KMS-11 (cell line): ENCODE results near the gene AXL.

Experiments used
- H2AFZ ChIP-seq: fragments of 200-600 bp; sonication (generic); 2 replicates; pipeline ENCODE4 v1.6.1; 2016; ENCODE audit warnings: antibody characterized with exemption, mixed run types, low read depth
- H3K27ac ChIP-seq: fragments of 200-600 bp; sonication (generic); 2 replicates; pipeline ENCODE4 v1.6.1; 2016; ENCODE audit warnings: mild to moderate bottlenecking, mixed run types
- H3K27me3 ChIP-seq: fragments of 200-600 bp; sonication (generic); 2 replicates; pipeline ENCODE4 v1.6.1; 2017; ENCODE audit warnings: mild to moderate bottlenecking, low read depth, mixed run types, moderate library complexity; ENCODE audit not compliant: insufficient read depth
- H3K36me3 ChIP-seq: fragments of 200-600 bp; sonication (generic); 2 replicates; pipeline ENCODE4 v1.6.1; 2017; ENCODE audit warnings: mild to moderate bottlenecking, mixed run types; ENCODE audit not compliant: insufficient read depth
- H3K4me1 ChIP-seq: fragments of 200-600 bp; sonication (generic); 2 replicates; pipeline ENCODE4 v1.6.1; 2016; ENCODE audit warnings: mild to moderate bottlenecking, low read depth, mixed run types; ENCODE audit not compliant: poor library complexity, severe bottlenecking
- H3K4me2 ChIP-seq: fragments of 200-600 bp; sonication (generic); 2 replicates; pipeline ENCODE4 v1.7.0; 2016; ENCODE audit warnings: mild to moderate bottlenecking, mixed run types
- H3K4me3 ChIP-seq: fragments of 200-600 bp; sonication (generic); IDR thresholded peaks from 2 replicates; pipeline ENCODE4 v1.6.1; 2017; ENCODE audit warnings: low read depth, low read length, mixed read lengths; ENCODE audit not compliant: insufficient read depth
- H3K79me2 ChIP-seq: fragments of 200-600 bp; sonication (generic); 2 replicates; pipeline ENCODE4 v1.6.1; 2016; ENCODE audit warnings: low read depth, mixed run types; ENCODE audit not compliant: insufficient read depth
- H3K9ac ChIP-seq: fragments of 200-600 bp; sonication (generic); 2 replicates; pipeline ENCODE4 v1.6.1; 2016; ENCODE audit warnings: mild to moderate bottlenecking, mixed run types
- H4K20me1 ChIP-seq: fragments of 200-600 bp; sonication (generic); 2 replicates; pipeline ENCODE4 v1.6.1; 2016; ENCODE audit warnings: mild to moderate bottlenecking, mixed run types; ENCODE audit not compliant: insufficient read depth
- CTCF ChIP-seq: fragments of 200-600 bp; sonication (generic); conservative IDR thresholded peaks from 2 replicates; pipeline ENCODE4 v1.6.1; 2017; ENCODE audit warnings: low read depth, mild to moderate bottlenecking, antibody characterized with exemption, low read length, moderate library complexity, mixed read lengths

AXL gene

DNA sequence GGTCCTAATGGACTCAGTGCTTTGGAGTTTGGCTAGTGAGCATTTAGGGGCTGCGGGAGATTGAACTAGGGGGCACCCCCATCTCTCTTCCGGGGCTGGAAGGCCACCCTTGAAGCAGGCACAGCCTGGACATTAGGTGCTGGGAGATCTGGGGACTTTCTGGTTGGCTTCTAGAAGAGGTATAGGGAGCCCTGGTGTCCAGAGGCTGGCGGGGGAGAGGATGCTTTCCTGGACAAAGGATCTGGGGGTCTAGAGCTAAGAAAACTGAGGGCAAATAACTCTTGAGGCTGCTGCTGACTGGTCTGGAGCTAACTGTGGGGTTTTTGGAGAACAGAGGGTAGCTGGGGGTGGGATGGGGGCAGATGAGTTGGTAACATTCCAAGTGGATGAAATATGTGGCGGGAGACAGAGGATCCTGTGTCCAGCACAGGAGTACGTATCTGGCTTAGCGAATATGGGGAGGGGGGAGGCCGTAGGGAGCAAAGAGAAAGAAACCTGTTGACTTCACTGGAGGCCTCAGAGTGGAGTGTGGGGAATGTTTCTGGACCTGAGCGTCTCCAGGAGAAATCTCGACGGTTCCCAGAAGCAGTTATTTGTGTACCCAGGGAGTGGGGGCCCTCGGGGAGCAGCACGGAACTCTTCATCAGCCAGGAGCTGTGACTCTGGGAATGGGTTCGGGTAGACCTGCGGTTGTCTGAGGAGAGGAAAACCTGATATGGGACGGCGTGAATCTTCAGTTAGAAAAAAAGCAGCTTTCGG, 46.6 kb downstream of the AXL start:
- peak overlapping the region; percentile 100 for H3K9ac ChIP-seq
- peaks cover 55% of the 10 kb centered on the region for H3K79me2 ChIP-seq
- peaks cover 24% of the 10 kb centered on the region for H3K4me1 ChIP-seq
- no peak for TF ChIP-seq CTCF
- 0 out of 2 replicates have a peak, but pooled peaks cover 2% of the 10 kb centered on the region for H3K27me3 ChIP-seq
- H4K20me1 ChIP-seq: no peaks in the 10 kb centered on the region
- peaks cover 21% of the 10 kb centered on the region for H3K36me3 ChIP-seq
- peak overlapping the region; percentile 89 for H3K4me2 ChIP-seq
- H2AFZ ChIP-seq: peak overlapping the region; percentile 63; the same call in 1 of the 2 replicates
- peak overlapping the region; percentile 46 for H3K4me3 ChIP-seq
- peak overlapping the region; percentile 100 for H3K27ac ChIP-seq

DNA sequence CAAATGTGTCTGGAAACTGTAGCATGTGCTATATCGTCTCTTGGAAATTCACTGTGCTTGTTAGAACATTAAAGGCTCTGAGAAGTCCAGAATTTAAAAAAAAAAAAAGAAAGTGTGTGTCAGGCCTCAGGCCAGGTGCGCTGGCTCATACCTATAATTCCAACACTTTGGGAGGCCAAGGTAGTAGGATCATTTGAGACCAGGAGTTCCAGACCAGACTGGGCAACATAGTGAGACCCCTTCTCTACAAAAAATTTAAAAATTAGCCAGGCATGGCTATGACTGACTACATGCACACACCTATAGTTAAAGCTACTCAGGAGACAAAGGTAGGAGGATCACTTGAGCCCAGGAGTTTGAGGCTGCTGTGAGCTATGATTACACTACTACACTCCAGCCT, 50.0 kb downstream of the AXL start:
- Histone ChIP-seq H3K79me2 (peaks cover 55% of the 10 kb centered on the region), H3K27me3 (no peaks in the 10 kb centered on the region), H2AFZ (no peak overlapping the region), H3K4me2 (no peak overlapping the region), H3K27ac (no peak overlapping the region), H4K20me1 (no peaks in the 10 kb centered on the region), H3K9ac (no peak overlapping the region), H3K4me3 (no peak overlapping the region), H3K36me3 (peaks cover 33% of the 10 kb centered on the region), H3K4me1 (peaks cover 20% of the 10 kb centered on the region)
- no peak for TF ChIP-seq CTCF

DNA sequence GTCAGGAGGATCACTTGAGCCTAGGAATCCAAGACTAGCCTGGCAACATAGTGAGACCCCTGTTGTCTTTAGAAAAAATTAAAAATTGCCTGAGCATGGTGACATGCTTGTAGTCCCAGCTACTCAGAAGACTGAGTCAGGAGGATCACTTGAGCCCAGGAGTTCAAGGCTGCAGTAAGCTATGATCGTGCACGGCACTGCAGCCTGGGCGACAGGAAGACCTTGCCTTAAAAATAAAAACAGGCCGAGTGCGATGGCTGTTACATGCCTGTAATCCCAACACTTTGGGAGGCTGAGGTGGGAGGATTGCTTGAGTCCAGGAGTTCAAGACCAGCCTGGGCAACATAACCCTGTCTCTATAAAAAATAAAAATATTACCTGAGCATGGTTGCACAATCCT, 50.5 kb downstream of the AXL start:
- peaks cover 51% of the 10 kb centered on the region for H3K79me2 ChIP-seq

GRCh38 chr19:41273076-41273475, 54.1 kb downstream of the AXL start:
- Histone ChIP-seq H4K20me1 (no peaks in the 10 kb centered on the region), H3K4me3 (no peak overlapping the region), H3K79me2 (peaks cover 16% of the 10 kb centered on the region), H3K36me3 (peaks cover 54% of the 10 kb centered on the region), H2AFZ (no peak overlapping the region), H3K27ac (no peak overlapping the region), H3K27me3 (no peaks in the 10 kb centered on the region), H3K9ac (no peak overlapping the region), H3K4me1 (no peaks in the 10 kb centered on the region), H3K4me2 (no peak overlapping the region)
- no peak for TF ChIP-seq CTCF

More for the DNA sequence above, 50.5 kb downstream of the AXL start:
- Histone ChIP-seq H3K36me3 (peaks cover 38% of the 10 kb centered on the region), H3K9ac (no peak overlapping the region), H3K27ac (no peak overlapping the region), H3K4me2 (no peak overlapping the region), H3K27me3 (no peaks in the 10 kb centered on the region), H4K20me1 (no peaks in the 10 kb centered on the region), H3K4me1 (peaks cover 20% of the 10 kb centered on the region), H3K4me3 (no peak overlapping the region), H2AFZ (no peak overlapping the region)
- no peak for TF ChIP-seq CTCF
